IMR-90 (cell line): ENCODE data around the gene OR51M1. TPM values are rescaled to one million over a fixed set of nuclear protein-coding genes. Genes with fewer than 3 reads are reported as not detected.

Source experiments
- ATAC-seq: fragments of 200-7000 bp; cut with Tn5 transposase; 2 replicates; pipeline ENCODE4 v1.9.1; 2020; ENCODE audit warnings: low read depth, mild to moderate bottlenecking, moderate library complexity
- BruUV-seq: library from RNA; stranded (reverse); fragments of 400-500 nt; replicated peaks from 2 replicates; lab custom pipeline; 2021; lab: Mats Ljungman, UMichigan
- CTCF ChIA-PET: fragments of 300-600 bp; formaldehyde crosslinking; extraction: SDS; loops from one replicate; lab custom pipeline; 2021; ENCODE audit warnings: antibody characterized with exemption; lab: Yijun Ruan, JAX
- POLR2A ChIA-PET: fragments of 300-600 bp; sonication (Branson Sonifier 250); formaldehyde crosslinking; loops from one replicate; lab custom pipeline; 2022; ENCODE audit warnings: antibody characterized with exemption; ENCODE audit not compliant: unreplicated experiment; lab: Charles Lee
- DNase-seq: peaks from one replicate; pipeline ENCODE4 v3.0.0; 2013
- H2AFZ ChIP-seq: replicated peaks from 2 replicates; pipeline ENCODE3; 2013; ENCODE audit warnings: low read length, mild to moderate bottlenecking; ENCODE audit not compliant: poor library complexity
- H2AK5ac ChIP-seq: 2 replicates; pipeline ENCODE4 v1.6.1; 2013; ENCODE audit warnings: low read depth, low read length, inconsistent platforms
- H2AK9ac ChIP-seq: replicated peaks from 2 replicates; pipeline ENCODE3; 2013; ENCODE audit warnings: mild to moderate bottlenecking, low read depth, low read length, moderate library complexity; ENCODE audit not compliant: poor library complexity
- H2BK120ac ChIP-seq: 2 replicates; pipeline ENCODE4 v1.6.1; 2013; ENCODE audit warnings: low read depth, low read length, inconsistent platforms
- H2BK15ac ChIP-seq: 3 replicates; pipeline ENCODE4 v1.6.1; 2013; ENCODE audit warnings: low read depth, low read length, inconsistent platforms
- H2BK20ac ChIP-seq: 2 replicates; pipeline ENCODE4 v1.6.1; 2013; ENCODE audit warnings: low read depth, mild to moderate bottlenecking, inconsistent platforms, low read length, moderate library complexity
- H2BK5ac ChIP-seq: 2 replicates; pipeline ENCODE4 v1.6.1; 2013; ENCODE audit warnings: mild to moderate bottlenecking, low read depth, low read length, inconsistent platforms; ENCODE audit not compliant: poor library complexity, severe bottlenecking
- H3K14ac ChIP-seq: replicated peaks from 2 replicates; pipeline ENCODE4 v1.6.1; 2013; ENCODE audit warnings: low read depth, low read length, inconsistent platforms
- H3K18ac ChIP-seq: 2 replicates; pipeline ENCODE4 v1.6.1; 2013; ENCODE audit warnings: low read depth, low read length, control low read depth
- H3K23ac ChIP-seq: 2 replicates; pipeline ENCODE4 v1.6.1; 2013; ENCODE audit warnings: low read depth, low read length, inconsistent platforms
- H3K27ac ChIP-seq: 2 replicates; pipeline ENCODE4 v1.5.1; 2013; ENCODE audit warnings: mild to moderate bottlenecking, control low read depth, low read length; ENCODE audit not compliant: insufficient read depth
- H3K27me3 ChIP-seq: 2 replicates; pipeline ENCODE4 v1.6.1; 2013; ENCODE audit warnings: low read length; ENCODE audit not compliant: control insufficient read depth, insufficient read depth
- H3K36me3 ChIP-seq: 2 replicates; pipeline ENCODE4 v1.6.1; 2013; ENCODE audit warnings: low read length, mixed read lengths; ENCODE audit not compliant: control insufficient read depth, insufficient read depth
- H3K4ac ChIP-seq: 2 replicates; pipeline ENCODE4 v1.6.1; 2013; ENCODE audit warnings: low read depth, low read length, inconsistent platforms
- H3K4me1 ChIP-seq: 2 replicates; pipeline ENCODE4 v1.6.1; 2013; ENCODE audit warnings: low read length, mixed read lengths; ENCODE audit not compliant: control insufficient read depth, insufficient read depth
- H3K4me2 ChIP-seq: 2 replicates; pipeline ENCODE4 v1.6.1; 2013; ENCODE audit warnings: low read depth, mild to moderate bottlenecking, control low read depth, low read length, moderate library complexity
- H3K4me3 ChIP-seq: 2 replicates; pipeline ENCODE4 v1.5.1; 2013; ENCODE audit warnings: low read depth, mild to moderate bottlenecking, control low read depth, low read length, moderate library complexity; ENCODE audit not compliant: insufficient read depth
- H3K56ac ChIP-seq: 2 replicates; pipeline ENCODE4 v1.6.1; 2013; ENCODE audit warnings: low read length, inconsistent platforms; ENCODE audit not compliant: insufficient read depth; ENCODE audit errors: extremely low read depth
- H3K79me1 ChIP-seq, 2 experiments: 2 replicates each; pipeline ENCODE4 v1.6.1; 2013; ENCODE audit warnings: low read length in 2 of 2, inconsistent platforms in 1 of 2, low read depth in 1 of 2
- H3K9ac ChIP-seq: 2 replicates; pipeline ENCODE4 v1.6.1; 2013; ENCODE audit warnings: low read depth, low read length, control low read depth
- H3K9me1 ChIP-seq: 2 replicates; pipeline ENCODE4 v1.6.1; 2013; ENCODE audit warnings: low read length, inconsistent platforms; ENCODE audit not compliant: insufficient read depth
- H3K9me3 ChIP-seq: 2 replicates; pipeline ENCODE4 v1.6.1; 2013; ENCODE audit warnings: low read length; ENCODE audit not compliant: control insufficient read depth, insufficient read depth
- H4K20me1 ChIP-seq: 2 replicates; pipeline ENCODE4 v1.6.1; 2013; ENCODE audit warnings: low read length, inconsistent platforms; ENCODE audit not compliant: insufficient read depth
- H4K5ac ChIP-seq: 2 replicates; pipeline ENCODE4 v1.6.1; 2013; ENCODE audit warnings: mild to moderate bottlenecking, low read depth, low read length, control low read depth
- H4K8ac ChIP-seq, 2 experiments: 2 replicates each; pipeline ENCODE4 v1.6.1; 2013; ENCODE audit warnings: low read depth in 2 of 2, low read length in 2 of 2, control low read depth in 1 of 2, inconsistent platforms in 1 of 2
- H4K91ac ChIP-seq: 2 replicates; pipeline ENCODE4 v1.6.1; 2013; ENCODE audit warnings: low read depth, low read length, inconsistent platforms; ENCODE audit not compliant: insufficient read depth
- BHLHE40 ChIP-seq: fragments of 150-350 bp; IDR thresholded peaks from 2 replicates; pipeline ENCODE4 v1.6.1; 2016; ENCODE audit warnings: mild to moderate bottlenecking, low read depth, low read length
- CEBPB ChIP-seq: IDR thresholded peaks from 2 replicates; pipeline ENCODE4 v1.6.1; 2012; ENCODE audit warnings: low read depth, low read length, improper control_type of control experiment
- CHD1 ChIP-seq: IDR thresholded peaks from 2 replicates; pipeline ENCODE4 v1.6.1; 2012; ENCODE audit warnings: low read depth, low read length, improper control_type of control experiment
- ELK1 ChIP-seq: fragments of 150-350 bp; IDR thresholded peaks from 2 replicates; pipeline ENCODE4 v1.6.1; 2016; ENCODE audit warnings: low read depth, mild to moderate bottlenecking, low read length, moderate library complexity, borderline replicate concordance
- FOS ChIP-seq: fragments of 150-350 bp; IDR thresholded peaks from 2 replicates; pipeline ENCODE4 v1.6.1; 2016; ENCODE audit warnings: low read depth, low read length
- MAFK ChIP-seq: IDR thresholded peaks from 2 replicates; pipeline ENCODE4 v1.6.1; 2012; ENCODE audit warnings: low read depth, low read length, improper control_type of control experiment
- MAZ ChIP-seq: IDR thresholded peaks from 2 replicates; pipeline ENCODE4 v1.6.1; 2012; ENCODE audit warnings: low read depth, mild to moderate bottlenecking, low read length, improper control_type of control experiment, moderate library complexity, borderline replicate concordance
- MXI1 ChIP-seq: IDR thresholded peaks from 2 replicates; pipeline ENCODE4 v1.6.1; 2012; ENCODE audit warnings: low read depth, mild to moderate bottlenecking, low read length, moderate library complexity, borderline replicate concordance
- POLR2A ChIP-seq: IDR thresholded peaks from 2 replicates; pipeline ENCODE4 v1.6.1; 2012; ENCODE audit warnings: mild to moderate bottlenecking, low read depth, low read length
- RAD21 ChIP-seq: IDR thresholded peaks from 2 replicates; pipeline ENCODE4 v1.6.1; 2012; ENCODE audit warnings: low read length, improper control_type of control experiment
- RCOR1 ChIP-seq: IDR thresholded peaks from 2 replicates; pipeline ENCODE4 v1.6.1; 2012; ENCODE audit warnings: mild to moderate bottlenecking, low read length, improper control_type of control experiment; ENCODE audit not compliant: insufficient replicate concordance
- RFX5 ChIP-seq: IDR thresholded peaks from 2 replicates; pipeline ENCODE4 v1.8.0; 2012; ENCODE audit warnings: low read depth, mild to moderate bottlenecking, low read length, moderate library complexity
- SMC3 ChIP-seq: fragments of 150-350 bp; IDR thresholded peaks from 2 replicates; pipeline ENCODE4 v1.6.1; 2016; ENCODE audit warnings: low read depth, mild to moderate bottlenecking, antibody characterized with exemption, low read length, moderate library complexity
- USF2 ChIP-seq: fragments of 150-350 bp; IDR thresholded peaks from 2 replicates; pipeline ENCODE4 v1.6.1; 2017; ENCODE audit warnings: mild to moderate bottlenecking, antibody characterized with exemption, low read length, low read depth
- WGBS, 2 experiments: methylation state at CpG; one replicate each; pipeline versions ENCODE4 v1.1.5 to v1.1.7; 2013; ENCODE audit warnings: missing lambda C conversion rate in 2 of 2; ENCODE audit not compliant: insufficient read length in 1 of 2; ENCODE audit errors: extremely low coverage in 2 of 2; 5-methylcytosine and 5-hydroxymethylcytosine counted together
- dilution Hi-C: fragments of 300-500 bp; cut with HindIII; formaldehyde crosslinking; loops from one replicate; pipeline ENCODE4 v1.14.3; 2018; ENCODE audit warnings: low sequenced_read_pairs; ENCODE audit not compliant: unreplicated experiment
- in situ Hi-C: fragments of 300-500 bp; cut with MboI; formaldehyde crosslinking; loops from 3 replicates; pipeline ENCODE4 v1.14.3; 2019; ENCODE audit warnings: low sequenced_read_pairs, inconsistent platforms, mixed read lengths
- intact Hi-C: fragments of 100-400 bp; cut with micrococcal nuclease; formaldehyde crosslinking; loops from 2 replicates; pipeline ENCODE4 v1.10.0; 2022
- polyA plus RNA-seq, 3 experiments: library from polyadenylated mRNA; depleted of rRNA; stranded (reverse); fragments of >200 nt; gene quantifications; 2 replicates each; pipeline ENCODE4 v1.2.3, GENCODE V29; 2012; ENCODE audit warnings: low replicate concordance in 1 of 3
- total RNA-seq: library from RNA; depleted of rRNA; stranded (reverse); fragments of >200 nt; gene quantifications from 2 replicates; pipeline ENCODE4 v1.2.3, GENCODE V29; 2012

The OR51M1 gene
- total and polyA plus RNA-seq, 2 of the 4 experiments (the other 2 are of a cell fraction), result 0.54 to 0.87 TPM

- H2BK120ac ChIP-seq, result peak overlapping the region; percentile 94; the same call in 1 of the 2 replicates
- no peak overlapping the region for H3K14ac ChIP-seq
- H4K91ac ChIP-seq, result peak overlapping the region; percentile 21
- dilution Hi-C loops, result no loop called here
- H2BK15ac ChIP-seq, result peak overlapping the region; percentile 66; the same call in 2 of the 3 replicates
- intact Hi-C loops, result no loop called here
- peak overlapping the region; percentile 82; the same call in 1 of the 2 replicates for H4K5ac ChIP-seq
- H3K4ac ChIP-seq, result peak overlapping the region; percentile 86; the same call in 1 of the 2 replicates
- H3K23ac ChIP-seq, result no peak overlapping the region
- no peak overlapping the region for H2AK9ac ChIP-seq
- ATAC-seq (no peak), DNase-seq (no peak)
- peak overlapping the region; percentile 85; the same call in 1 of the 2 replicates for H3K18ac ChIP-seq
- H3K9me1 ChIP-seq, result peaks cover 7% of the 10 kb centered on the region; the same call in 1 of the 2 replicates
- ChIA-PET CTCF (no interaction called here), POLR2A (no interaction called here)
- H3K9me3 ChIP-seq, result no peaks in the 10 kb centered on the region
- H3K79me1 ChIP-seq, result no peaks in the 10 kb centered on the region
- H4K8ac ChIP-seq, result peak overlapping the region; percentile 75 to 78; a peak in 2 of 4 replicates
- TF ChIP-seq CEBPB, result no peak
- no peak for TF ChIP-seq RFX5
- TF ChIP-seq FOS, result no peak
- TF ChIP-seq BHLHE40, result no peak
- no peak for TF ChIP-seq ELK1
- no peak for TF ChIP-seq RCOR1
- TF ChIP-seq CHD1, result no peak
- no peak for TF ChIP-seq SMC3
- TF ChIP-seq POLR2A, result no peak
- no peak for TF ChIP-seq MAFK
- TF ChIP-seq MAZ, result no peak
- TF ChIP-seq USF2, result no peak
- no peak for TF ChIP-seq RAD21
- TF ChIP-seq MXI1, result no peak
- peak overlapping the region; percentile 93 for H2BK20ac ChIP-seq
- BruUV-seq, result no TSS peak
- H3K27me3 ChIP-seq, result no peaks in the 10 kb centered on the region
- no peak overlapping the region for H3K4me3 ChIP-seq
- H3K4me1 ChIP-seq, result peaks cover 14% of the 10 kb centered on the region
- no peaks in the 10 kb centered on the region for H3K36me3 ChIP-seq
- H3K56ac ChIP-seq, result no peak overlapping the region
- H3K4me2 ChIP-seq, result no peak overlapping the region
- no peak overlapping the region for H2AFZ ChIP-seq
- no CpG with 5 or more reads among the region's 1 CpG for WGBS, 2 experiments
- no peak overlapping the region; the same call in 1 of the 2 replicates for H2AK5ac ChIP-seq
- in situ Hi-C loops, result no loop called here
- peak overlapping the region; percentile 46 for H2BK5ac ChIP-seq
- H3K9ac ChIP-seq, result no peak overlapping the region
- no peak overlapping the region for H3K27ac ChIP-seq
- H4K20me1 ChIP-seq, result no peaks in the 10 kb centered on the region
Observed at GRCh38 chr11:5339771-5340322, 43.8 kb upstream of the OR51M1 start.
